Measurements from ENCODE around the gene CEP20.

- TF ChIP-seq, protein P1, sequence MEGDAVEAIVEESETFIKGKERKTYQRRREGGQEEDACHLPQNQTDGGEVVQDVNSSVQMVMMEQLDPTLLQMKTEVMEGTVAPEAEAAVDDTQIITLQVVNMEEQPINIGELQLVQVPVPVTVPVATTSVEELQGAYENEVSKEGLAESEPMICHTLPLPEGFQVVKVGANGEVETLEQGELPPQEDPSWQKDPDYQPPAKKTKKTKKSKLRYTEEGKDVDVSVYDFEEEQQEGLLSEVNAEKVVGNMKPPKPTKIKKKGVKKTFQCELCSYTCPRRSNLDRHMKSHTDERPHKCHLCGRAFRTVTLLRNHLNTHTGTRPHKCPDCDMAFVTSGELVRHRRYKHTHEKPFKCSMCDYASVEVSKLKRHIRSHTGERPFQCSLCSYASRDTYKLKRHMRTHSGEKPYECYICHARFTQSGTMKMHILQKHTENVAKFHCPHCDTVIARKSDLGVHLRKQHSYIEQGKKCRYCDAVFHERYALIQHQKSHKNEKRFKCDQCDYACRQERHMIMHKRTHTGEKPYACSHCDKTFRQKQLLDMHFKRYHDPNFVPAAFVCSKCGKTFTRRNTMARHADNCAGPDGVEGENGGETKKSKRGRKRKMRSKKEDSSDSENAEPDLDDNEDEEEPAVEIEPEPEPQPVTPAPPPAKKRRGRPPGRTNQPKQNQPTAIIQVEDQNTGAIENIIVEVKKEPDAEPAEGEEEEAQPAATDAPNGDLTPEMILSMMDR (IDR thresholded peaks at IDR 0.05; ENCODE audit: borderline replicate concordance, extremely low read depth, low read length, poor library complexity, severe bottlenecking), result no peak
- TF ChIP-seq EZH2 (IDR thresholded peaks at IDR 0.05; ENCODE audit: borderline replicate concordance, low read depth, low read length, severe bottlenecking), result no peak
Observed at GRCh38 chr16:15891508-15891907, 3.1 kb upstream of the CEP20 start.

Data from DND-41 (cell line).